GM19025 (cell line): Measurements from ENCODE around the gene MICA.
A peak's percentile ranks its signal among the peaks of the same experiment; 100 is the strongest.
"Not testable (repeated sequence)": the region's sequence is repeated elsewhere in the genome, so short reads cannot be mapped to it uniquely, and the experiment has no call there.

ENCODE experiments used
- ATAC-seq: cut with Tn5 transposase; IDR thresholded peaks from one replicate; pipeline ENCODE4 v1.9.1; 2021; ENCODE audit warnings: mild to moderate bottlenecking, low read depth, moderate library complexity; ENCODE audit not compliant: unreplicated experiment

MICA gene

DNA sequence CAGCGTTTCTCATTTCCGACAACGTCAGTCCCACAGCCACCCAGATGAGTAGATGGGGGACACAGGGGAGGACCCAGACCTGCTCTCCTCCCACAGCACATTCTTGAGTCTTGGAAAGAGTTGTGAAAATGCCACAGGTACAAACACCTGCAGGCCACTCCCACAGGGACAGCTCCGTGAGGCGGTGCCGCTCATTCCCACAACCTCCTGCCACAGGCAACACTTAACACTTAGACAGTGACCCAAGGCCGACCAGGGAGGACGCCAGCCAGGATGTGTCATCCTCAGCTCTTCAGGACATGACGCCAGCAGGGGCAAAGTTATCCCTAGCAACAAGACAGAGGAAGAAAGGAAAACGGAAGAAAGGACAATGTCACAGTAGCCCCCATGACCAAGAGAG lies 23.5 kb upstream of the MICA start:
- ATAC-seq: no peak

DNA sequence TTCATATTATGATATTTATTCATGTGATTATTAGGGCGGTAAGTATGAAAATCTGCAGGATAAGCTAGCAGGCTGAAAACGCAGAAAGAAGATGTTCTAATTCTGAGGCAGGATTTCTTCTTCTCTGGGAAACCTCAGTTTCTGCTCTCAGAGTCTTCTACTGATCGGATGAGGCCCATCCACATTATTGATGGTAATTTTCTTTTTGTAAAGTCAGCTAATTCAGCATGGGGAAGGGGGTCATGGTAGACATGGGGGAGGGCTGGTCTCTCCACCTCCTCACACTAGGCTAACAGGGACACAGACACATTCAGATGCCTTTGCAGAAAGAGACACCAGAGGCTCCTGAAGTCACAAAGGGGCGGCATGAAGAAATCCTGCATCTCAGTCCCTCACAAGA lies 21.7 kb upstream of the MICA start:
- no peak for ATAC-seq

DNA sequence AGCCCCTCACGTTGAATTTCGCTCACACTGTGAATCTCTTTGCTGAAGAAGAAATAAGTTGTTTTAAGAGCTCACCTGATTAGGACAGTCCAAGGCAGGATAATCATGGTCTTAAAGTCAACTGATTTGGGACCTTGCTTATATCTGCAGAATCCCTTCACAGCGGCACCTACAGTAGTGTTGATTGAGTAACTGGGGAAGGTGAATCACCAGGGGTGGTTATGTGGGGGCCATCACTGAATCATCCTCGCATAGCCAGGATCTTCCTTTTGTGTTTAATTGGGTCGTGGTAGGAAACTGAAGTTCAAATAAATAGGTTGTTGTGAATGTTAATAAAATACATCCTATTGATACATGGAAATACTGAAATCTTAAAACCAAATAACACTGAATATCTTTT lies 20.2 kb upstream of the MICA start:
- no peak for ATAC-seq

DNA sequence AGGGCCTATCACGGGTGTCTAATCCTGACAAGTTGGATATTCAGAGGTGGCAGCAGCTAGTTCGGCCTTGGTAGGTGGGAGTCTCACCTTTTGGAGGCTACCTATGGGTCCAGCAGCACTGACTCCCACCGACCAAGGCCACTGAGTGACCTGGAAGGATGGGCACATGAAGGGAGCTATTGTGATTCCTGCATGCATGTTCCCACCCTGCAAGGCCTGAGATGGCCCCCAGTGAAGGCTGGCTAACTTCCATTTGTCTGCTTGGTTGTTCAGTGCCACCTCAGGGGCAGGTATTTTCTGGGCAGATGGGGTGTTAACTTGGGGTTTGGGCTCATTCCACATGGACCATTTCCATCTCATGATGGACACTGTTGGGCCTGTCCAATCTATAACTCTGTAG lies 18.4 kb upstream of the MICA start:
- no peak for ATAC-seq

DNA sequence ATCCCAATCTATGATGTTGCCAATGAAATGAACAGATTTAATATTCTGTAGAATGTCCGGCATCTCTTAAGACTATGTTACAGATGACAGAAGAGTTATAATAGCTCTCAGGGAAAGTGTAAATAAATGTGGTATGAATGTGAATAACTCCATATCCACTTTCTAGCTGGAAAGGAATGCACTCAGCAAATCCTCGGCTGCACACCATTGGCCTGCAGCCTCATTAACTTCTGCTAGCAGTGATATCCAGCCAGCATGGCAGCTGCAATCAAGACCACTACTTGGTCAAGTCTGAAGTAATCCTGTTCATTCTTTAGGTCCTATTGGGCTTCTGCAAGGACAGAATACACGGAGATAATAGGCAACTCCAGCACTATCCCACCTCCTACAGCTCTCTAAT lies 17.3 kb upstream of the MICA start:
- ATAC-seq: no peak

DNA sequence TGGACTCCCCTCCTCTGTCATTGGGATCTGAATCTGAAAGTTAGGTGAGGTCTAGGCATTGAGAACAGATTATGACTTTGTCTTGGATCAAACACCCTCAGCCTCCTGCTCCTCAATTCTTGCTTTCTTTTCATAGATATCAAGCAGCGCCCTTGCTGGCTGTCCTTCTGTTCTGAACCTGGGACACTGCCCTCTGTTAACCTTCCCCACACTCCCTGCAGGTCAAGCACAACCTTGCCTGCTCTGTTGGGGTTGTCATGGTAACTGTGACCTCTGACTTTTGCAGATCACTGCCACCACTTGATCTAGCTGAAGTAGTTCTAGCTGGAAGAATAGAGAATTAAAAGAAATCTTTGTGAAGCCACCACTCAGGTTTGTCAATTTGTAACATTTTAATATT lies 16.4 kb upstream of the MICA start:
- ATAC-seq: no peak

DNA sequence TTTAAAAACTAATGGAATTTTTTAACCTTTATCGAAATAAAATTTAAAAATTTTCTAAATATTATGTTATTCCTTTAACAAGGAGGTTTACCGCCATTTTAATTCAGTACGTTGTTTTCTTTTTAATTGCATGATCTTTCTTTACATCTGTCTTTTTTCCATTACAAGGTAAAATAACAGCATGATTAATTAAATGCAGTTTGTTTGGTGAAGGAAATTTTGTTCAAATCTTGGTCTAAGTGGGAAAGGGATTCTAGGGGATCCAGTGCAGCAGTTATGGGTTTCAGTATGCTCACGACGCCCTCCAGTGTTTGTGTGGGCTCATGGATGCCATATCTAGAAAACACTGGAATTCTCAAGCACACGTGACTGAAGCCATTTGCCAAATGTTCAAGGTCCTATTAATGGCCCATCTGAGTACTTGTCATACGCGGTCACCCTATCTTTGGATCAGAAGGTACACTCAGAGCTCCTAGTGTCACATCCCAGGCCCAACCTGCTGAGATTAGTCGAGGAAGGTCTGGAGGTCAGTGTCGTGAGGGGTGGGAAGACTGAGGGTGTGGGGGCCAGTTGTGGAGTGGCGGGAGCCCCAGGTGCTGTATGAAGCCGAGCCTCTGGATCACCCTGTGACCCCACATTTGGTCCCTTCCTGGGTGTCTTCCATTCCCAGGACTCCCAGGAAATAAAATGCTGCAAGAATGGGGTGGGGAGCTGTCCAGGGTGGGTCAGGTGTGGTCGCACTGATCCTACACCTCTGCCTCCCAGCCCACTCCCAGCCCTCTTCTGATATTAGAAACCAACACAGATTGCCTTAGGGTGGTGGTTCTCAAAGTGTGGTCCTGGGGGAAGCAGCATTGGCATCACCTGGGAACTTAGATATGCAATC lies 14.2 kb upstream of the MICA start:
- ATAC-seq: not testable (repeated sequence)

DNA sequence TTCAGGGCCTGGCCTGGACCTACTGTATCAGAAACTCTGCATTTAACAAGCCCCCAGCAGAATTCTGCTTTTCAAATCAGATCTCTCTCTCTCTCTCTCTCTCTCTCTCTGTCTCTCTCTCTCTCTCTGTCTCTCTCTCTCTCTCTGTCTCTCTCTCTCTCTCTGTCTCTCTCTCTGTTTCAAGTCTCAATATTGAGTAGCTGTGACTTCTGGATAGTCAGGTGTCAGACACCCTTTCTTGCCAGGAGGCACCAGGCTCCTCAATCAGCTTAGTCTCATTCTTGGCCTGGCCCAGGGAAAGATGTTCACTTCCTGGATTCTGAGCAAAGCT lies 13.6 kb upstream of the MICA start:
- ATAC-seq: not testable (repeated sequence)

DNA sequence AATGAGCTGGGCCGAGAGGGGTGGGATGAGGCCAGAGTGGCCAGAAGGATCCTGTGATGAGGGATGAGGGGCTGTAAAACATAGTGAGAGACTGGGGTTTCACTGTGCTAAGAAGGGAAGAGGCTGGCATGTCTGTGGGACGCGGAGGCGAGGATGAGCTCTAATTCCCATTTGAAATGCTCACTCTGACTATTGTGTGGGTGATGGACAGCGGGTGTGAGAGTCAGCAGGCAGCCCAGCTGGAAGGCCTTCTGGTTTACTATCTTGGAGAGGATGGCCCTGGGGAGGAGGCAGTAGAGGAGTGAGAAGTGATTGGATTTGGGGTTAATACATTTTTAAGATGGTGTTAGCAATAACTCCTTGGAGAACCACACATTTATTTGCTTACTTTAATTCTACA lies 9.5 kb upstream of the MICA start:
- no peak for ATAC-seq

DNA sequence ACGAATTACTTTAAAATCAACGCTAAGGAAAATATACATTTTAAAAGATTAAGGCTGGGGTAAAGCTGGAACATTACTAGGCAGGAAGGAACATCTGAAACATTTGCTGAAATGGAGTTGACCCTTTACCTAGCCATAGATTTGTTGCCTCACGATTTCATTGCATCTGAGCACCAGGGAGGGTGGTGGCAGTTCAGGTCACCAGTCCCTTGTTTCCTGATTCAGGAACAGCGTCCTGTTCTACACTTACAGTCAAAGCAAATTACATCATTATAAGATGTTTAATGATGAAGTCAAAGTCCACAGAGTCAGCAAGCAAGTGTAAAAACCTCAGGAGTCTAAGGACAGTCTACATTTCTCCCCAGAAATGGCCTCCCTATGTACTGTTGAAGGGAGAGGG lies 9.0 kb upstream of the MICA start:
- ATAC-seq: no peak

DNA sequence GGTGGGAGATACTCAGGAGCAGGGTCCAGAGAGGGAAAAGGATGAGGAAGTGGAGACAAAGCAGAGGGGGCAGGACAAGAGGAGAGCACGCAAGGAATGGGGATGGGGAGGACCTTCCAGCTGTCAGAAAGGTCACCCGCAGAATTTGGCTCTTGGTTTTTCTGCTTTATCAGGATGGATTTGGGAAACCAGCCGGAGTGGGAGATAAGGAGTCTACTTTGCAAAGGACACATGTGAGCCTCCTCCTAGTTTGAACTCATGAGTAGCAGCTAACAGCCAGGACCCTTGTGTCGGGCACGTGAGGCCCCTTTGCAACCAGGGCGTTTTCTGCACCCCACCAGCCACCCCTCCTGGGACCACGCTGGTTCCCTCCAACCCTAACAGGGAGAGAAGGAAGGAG lies 7.6 kb upstream of the MICA start:
- no peak for ATAC-seq

DNA sequence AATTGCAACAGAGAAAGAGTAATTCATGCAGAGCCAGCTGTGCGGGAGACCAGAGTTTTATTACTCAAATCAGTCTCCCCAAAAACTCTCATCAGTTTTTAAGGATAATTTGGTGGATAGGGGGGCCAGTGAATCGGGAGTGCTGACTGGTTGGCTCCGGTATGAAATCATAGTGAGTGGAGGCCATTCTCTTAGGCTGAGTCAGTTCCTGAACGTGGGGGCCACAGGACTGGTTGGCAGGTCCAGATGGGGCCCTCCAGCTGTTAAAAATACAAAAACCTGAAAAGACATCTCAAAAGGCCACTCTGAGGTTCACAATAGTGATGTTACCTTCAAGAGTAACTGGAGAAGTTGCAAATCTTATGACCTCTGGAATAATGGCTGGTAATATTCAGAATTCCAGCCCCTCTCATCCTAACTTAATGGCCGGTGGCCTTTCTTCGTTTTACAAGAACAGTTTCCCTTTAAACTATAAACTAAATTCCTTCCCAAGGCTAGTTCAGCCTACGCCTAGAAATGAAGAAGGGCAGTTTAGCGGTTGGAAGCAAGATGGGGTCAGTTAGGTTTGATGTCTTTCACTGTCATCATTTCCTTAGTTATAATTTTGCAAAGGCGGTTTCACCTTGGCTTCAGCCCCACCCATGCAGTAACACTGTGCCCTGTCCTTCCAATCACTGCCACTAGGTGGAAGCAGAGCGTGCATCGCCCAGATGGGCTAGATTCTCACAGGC lies 6.8 kb upstream of the MICA start:
- no peak for ATAC-seq

DNA sequence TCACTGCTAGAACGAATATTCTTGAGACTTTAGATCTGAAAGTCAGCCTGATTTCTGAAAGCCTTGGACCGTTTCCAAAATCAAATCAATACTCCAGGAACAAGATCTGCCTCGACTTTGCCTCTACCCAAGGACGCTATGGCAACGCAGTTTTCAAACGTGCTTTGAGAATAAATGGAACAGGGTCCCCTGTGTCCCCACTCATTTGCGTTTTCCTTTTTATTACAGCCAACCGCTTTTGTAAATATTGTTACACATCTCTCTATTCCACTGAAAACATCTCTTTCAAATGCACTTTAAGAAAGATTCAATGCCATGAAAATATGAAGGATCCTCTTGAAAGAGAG lies 6.3 kb upstream of the MICA start:
- not testable (repeated sequence) for ATAC-seq

DNA sequence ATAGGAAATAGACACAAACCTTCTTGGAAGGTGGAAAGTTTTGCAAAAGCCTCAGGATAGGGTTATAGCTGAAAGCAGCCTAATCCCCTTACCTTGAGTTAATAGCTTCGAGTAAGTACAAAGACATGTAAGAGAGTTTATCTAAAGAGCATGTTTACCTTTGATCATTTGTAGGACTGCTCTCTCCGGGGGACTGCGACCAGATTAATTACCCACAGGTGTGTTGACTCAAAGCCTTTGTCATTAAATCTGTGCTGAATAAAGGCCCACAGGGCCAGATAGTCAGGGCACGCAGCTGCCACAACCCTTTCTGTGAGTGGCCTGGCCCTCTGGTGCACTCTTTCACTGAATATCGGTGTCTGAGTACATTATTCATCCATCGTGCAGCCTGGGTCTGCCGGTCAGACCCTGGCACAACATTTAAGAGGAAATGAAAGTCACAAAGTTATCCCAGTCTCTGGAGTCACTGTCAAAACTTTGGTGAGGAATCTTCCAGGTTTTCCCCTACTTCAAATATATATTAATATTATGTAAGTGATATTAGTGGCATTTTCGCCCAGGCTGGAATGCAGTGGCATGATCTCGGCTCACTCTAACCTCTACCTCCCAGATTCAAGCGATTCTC lies 5.4 kb upstream of the MICA start:
- ATAC-seq: no peak

DNA sequence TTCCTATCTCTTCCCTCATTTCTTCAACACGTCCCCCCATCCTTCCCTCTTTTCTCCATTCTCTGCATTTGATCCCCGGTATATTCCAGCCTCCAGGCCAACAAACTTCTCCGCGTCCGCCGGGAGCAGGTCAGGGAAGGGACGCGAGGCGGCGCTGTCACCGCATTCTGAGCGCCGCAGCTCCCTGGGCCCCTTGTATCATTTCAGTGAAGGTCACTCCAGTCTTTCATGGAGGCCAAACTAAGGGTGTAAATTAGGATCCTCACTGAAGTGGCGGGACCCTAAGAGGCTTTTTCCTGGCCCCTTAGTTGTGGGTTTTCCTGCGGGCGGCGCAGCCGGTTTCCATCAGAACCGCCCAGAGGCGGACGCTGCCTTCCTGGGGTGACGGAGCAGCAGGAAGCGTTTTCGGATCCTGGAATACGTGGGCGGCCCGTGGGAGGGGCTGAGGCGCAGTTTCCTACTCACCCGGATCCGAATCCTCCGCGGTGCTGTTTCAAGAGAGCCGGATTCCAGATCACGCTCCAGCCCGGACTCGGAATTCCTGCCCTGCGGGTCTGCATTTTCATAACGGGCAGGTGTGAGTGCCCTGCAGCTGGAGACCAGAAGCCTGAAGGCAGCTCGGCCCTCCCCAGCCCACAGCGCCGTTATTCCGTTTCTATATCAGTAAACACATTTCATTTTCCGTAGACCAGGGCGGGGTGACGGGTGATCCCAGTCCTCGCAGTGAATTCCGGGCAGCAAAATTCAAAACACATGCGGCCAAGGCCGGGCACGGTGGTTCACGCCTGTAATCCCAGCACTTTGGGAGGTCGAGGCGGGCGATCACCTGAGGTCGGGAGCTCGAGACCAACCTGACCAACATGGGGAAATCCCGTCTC lies 3.6 kb upstream of the MICA start:
- ATAC-seq: no peak

DNA sequence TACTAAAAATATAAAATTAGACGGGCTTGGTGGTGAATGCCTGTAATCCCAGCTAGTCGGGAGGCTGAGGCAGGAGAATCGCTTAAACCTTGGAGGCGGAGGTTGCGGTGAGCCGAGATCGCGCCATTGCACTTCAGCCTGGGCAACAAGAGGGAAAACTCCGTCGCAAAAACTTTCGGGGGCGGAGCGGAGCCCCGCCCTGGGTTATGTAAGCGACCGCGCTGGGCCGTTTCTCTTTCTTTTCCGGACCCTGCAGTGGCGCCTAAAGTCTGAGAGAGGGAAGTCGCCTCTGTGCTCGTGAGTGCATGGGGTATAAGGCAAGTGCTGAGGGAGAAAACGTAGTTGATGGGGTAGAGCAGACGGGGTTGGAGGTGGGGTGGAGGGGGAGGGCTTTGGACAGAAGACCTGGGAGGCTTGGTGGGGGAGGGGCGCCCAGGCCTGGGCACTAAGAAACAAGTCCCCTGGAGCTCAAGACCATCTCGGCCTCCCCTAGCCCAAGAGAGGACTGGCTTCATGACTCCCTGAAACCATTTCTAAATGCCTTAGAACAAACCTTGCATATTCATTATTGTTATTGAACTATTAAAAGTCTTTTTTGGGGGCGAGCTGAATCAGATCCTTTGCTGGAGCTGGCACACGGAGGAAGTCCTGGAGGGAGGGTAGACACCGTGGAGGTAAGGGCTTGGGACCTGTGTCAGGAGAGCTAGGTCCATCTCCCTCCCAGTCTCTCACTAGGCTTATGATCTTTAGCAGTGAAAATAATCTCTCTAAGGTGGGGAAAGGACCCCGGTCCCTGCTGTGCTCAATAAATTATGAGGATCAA lies 2.7 kb upstream of the MICA start:
- ATAC-seq: peak; percentile 48

DNA sequence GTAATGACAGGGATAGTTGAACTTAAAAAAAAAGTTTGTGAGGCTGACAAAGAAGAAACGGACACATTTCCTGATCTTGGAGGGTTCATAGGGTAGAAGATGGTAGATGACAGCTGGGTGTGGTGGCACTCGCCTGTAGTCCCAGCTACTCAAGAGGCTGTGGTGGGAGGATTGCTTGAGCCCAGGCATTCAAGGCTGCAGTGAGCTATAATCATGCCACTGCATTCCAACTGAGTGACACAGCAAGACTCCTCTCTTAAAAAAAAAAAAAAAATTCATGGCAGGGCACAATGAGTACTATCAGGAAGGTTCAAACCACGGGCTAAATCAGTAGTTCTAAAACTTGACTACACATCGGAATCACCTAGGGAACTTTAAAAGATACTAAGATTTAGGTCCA lies 2.0 kb upstream of the MICA start:
- ATAC-seq: no peak

DNA sequence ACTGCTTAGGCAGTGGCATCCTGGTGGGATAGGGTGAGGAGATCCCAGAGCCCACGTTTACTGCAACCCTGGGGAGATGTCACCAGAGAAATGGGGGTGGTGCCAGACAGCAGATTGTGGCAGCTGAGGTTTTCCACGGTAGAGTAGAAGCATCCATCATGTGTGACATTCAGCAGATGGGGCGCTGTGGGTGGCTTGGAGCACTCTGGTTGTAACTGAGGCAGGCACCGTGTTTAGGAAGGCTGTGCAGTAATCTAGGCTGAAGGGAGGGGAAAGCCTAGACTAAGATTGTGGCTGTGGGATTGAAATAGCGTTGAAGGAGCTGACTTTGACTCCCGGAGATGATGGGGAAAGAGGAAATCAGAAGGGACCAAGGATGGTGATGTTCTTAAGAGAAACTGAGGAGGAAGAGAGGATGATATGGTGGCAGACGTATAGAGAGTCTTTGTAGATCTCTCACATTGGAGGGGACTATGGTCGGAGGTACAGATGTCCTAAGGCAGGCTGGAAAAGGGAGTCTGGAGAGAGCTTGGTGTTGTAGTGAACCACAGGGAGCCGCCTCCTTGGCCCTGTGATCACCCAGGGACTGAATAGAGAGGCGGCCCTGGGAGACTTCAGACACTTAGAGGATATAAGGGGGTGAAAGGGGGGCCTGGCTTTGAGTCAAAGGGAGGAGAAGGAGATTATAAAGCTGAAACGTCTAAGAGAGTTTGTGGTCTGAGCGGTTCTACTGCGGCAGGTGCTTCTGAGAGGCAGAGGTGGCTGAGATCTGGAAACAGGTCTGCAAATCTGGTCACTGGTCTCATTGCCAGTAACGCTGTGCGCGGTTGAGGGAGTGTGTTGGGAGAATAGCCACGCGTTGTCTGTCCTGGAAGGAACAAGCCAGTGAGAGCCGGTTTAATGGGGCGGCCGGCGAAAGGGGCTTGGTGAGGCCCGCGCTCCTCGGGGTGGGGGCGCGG lies 792 bp upstream of the MICA start:
- no peak for ATAC-seq

DNA sequence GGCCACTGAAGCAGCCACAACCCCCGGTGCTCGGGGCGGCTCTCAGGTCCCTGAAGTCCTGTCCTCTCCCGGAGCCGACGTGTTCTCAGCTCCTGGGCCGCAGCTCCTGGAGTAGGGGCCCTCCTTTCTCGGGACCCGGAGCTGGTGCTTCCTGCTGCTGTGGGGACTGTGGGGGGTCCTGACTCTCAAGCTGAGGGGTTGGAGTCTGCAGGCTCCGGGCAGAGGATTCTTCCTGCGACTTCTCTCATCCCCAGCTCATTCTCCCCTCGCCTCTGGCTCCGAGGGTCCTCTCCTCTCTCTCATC lies 618 bp downstream of the MICA start:
- ATAC-seq: not testable (repeated sequence)
